Ishikawa (cell line): ENCODE measurements around the gene MBTPS2.

Experiments
- EP300 ChIP-seq: IDR thresholded peaks from 2 replicates; pipeline ENCODE4 v1.6.1; 2012; ENCODE audit warnings: borderline replicate concordance
- RAD21 ChIP-seq: IDR thresholded peaks from 2 replicates; pipeline ENCODE4 v1.6.1; 2012; ENCODE audit warnings: low read depth
- TAF1 ChIP-seq: IDR thresholded peaks from 2 replicates; pipeline ENCODE4 v1.6.1; 2012; ENCODE audit warnings: low read depth, mild to moderate bottlenecking
- YY1 ChIP-seq: IDR thresholded peaks from 2 replicates; pipeline ENCODE4 v1.6.1; 2012; ENCODE audit warnings: low read depth
- TF ChIP-seq, protein P1 (sequence below): IDR thresholded peaks from 2 replicates; pipeline ENCODE4 v1.6.1; 2012; ENCODE audit warnings: low read depth, mild to moderate bottlenecking

DNA sequence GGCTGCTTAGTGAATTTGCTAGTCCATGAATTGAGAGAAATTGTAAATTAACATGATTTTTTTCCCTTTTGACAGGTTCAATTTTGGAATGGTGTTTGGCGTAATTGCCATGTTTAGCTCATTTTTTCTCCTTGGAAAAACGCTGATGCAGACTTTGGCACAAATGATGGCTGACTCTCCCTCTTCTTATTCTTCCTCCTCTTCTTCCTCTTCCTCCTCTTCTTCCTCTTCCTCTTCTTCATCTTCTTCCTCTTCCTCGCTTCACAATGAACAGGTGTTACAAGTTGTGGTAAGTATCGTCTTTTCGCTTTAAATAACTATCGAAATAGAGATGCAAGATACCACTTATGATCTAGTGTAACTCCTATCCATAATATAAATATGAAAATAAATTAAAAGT lies 5.7 kb downstream of the MBTPS2 start:
- TF ChIP-seq RAD21 (no peak), TAF1 (no peak), EP300 (no peak), YY1 (no peak)
- TF ChIP-seq, protein P1, sequence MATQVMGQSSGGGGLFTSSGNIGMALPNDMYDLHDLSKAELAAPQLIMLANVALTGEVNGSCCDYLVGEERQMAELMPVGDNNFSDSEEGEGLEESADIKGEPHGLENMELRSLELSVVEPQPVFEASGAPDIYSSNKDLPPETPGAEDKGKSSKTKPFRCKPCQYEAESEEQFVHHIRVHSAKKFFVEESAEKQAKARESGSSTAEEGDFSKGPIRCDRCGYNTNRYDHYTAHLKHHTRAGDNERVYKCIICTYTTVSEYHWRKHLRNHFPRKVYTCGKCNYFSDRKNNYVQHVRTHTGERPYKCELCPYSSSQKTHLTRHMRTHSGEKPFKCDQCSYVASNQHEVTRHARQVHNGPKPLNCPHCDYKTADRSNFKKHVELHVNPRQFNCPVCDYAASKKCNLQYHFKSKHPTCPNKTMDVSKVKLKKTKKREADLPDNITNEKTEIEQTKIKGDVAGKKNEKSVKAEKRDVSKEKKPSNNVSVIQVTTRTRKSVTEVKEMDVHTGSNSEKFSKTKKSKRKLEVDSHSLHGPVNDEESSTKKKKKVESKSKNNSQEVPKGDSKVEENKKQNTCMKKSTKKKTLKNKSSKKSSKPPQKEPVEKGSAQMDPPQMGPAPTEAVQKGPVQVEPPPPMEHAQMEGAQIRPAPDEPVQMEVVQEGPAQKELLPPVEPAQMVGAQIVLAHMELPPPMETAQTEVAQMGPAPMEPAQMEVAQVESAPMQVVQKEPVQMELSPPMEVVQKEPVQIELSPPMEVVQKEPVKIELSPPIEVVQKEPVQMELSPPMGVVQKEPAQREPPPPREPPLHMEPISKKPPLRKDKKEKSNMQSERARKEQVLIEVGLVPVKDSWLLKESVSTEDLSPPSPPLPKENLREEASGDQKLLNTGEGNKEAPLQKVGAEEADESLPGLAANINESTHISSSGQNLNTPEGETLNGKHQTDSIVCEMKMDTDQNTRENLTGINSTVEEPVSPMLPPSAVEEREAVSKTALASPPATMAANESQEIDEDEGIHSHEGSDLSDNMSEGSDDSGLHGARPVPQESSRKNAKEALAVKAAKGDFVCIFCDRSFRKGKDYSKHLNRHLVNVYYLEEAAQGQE, result no peak
